HG02981 (cell line): ENCODE measurements around the gene ANXA4.
A peak's percentile ranks its signal among the peaks of the same experiment; 100 is the strongest.

Experiments used
- ATAC-seq: cut with Tn5 transposase; IDR thresholded peaks from one replicate; pipeline ENCODE4 v1.9.1; 2021; ENCODE audit warnings: mild to moderate bottlenecking, moderate library complexity; ENCODE audit not compliant: unreplicated experiment

ANXA4 gene

GRCh38 chr2:69774984-69775982 is 33.3 kb downstream of the ANXA4 start:
- ATAC-seq = no peak

GRCh38 chr2:69776886-69777785 is 35.2 kb downstream of the ANXA4 start:
- ATAC-seq = no peak

DNA sequence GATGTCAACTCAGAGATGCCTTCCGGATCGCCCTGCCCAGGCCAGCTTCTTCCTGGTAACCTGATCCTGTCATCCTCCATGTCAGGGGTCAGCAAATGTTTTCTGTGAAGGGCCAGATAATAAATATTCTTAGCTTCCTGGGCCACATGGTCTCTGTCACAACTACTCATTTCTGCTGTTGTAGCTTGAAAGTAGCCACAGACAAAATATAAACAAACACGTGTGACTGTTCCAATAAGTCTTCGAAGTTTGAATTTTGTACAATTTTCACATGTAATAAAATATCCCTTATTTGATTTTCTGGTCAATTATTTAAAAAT is 35.8 kb downstream of the ANXA4 start:
- no peak for ATAC-seq

GRCh38 chr2:69779258-69780001 is 37.5 kb downstream of the ANXA4 start:
- no peak for ATAC-seq

DNA sequence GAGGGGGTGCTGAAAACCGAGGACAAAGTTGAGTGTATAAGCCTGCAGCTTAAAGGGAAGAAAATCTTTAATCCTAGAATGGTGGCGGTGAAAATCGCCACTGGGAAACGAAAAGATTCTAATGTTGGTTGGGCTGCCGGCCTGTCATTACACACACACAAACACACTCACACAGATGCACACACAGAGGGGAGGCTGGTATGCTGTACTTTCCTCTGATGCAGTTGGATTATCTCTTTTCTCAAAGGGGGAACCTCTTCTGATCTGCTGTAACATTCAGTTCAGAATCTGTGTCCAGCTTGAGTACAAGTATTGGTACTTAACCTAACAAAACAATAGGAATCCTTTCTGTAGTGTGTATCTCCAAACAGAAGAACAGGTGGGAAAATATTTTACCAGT is 39.0 kb downstream of the ANXA4 start:
- no peak for ATAC-seq

- ATAC-seq = no peak
Observed at GRCh38 chr2:69781321-69782248, 39.7 kb downstream of the ANXA4 start.

- no peak for ATAC-seq
Observed at GRCh38 chr2:69784228-69784627, 42.3 kb downstream of the ANXA4 start.

- ATAC-seq = no peak
Observed at GRCh38 chr2:69785358-69785757, 43.4 kb downstream of the ANXA4 start.

DNA sequence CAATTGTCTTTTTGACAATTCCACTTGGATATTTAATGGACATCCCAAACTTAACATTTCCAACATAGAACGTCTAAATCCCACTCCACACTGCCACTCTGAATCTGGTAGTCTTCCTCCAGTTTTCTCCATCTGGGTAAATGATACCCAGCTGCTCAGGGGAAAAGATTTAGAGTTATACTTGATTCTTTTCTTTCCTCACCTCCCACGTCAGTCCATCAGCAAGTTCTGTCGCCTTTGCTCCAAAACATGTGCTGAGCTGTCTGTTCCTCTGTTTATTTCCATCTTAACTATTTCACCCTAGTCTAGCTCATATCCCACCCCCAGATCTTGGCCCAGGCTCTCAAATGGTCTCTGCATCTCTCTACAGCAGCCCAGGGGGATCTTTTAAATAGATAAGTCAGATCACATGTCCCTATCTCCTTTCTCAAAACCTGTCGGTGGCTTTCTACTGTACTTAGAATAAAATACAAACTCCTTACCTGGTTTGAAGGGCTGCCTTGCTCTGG is 44.2 kb downstream of the ANXA4 start:
- ATAC-seq = no peak

- peak; percentile 42 for ATAC-seq
Observed at GRCh38 chr2:69789175-69789721, 47.3 kb downstream of the ANXA4 start.

DNA sequence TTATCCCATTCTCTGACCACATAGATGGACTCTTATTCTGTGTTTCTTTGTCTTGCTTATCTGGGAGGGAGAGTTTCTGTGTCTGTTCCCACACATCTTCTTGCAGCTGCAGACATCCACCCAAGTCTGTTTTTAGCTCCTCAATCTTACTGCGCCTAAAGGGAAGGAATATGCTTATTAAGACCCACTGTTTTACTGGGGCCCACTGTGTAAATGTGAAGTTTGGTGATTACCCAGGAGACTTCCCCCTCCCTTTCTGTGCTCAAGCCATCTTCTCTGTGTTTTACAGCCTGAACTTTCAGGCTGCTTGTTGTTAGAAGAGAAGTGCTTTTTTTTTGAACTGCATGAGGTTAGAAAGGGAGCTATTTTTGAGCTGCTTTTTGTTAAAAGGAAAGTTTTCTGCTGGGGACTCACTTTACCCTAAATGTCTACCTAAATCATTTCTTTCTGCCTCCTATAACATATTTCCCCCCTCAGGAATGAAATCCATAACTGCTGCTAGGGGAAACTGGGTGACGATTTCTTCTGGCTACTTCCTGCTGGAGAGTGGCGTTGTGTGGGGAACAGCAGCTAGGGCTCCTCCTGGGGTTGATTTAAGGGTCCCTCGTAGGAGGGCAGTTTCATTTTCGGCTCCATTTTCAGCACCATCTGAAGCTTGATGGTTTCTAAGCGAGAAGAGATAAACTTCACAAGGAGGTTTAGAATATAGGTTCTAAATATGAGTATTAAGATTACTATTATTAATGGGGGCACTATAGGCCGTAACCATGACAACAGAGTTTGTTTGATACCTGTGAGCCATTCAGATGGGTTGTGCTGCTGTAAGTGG is 48.1 kb downstream of the ANXA4 start:
- ATAC-seq = peak; percentile 69

DNA sequence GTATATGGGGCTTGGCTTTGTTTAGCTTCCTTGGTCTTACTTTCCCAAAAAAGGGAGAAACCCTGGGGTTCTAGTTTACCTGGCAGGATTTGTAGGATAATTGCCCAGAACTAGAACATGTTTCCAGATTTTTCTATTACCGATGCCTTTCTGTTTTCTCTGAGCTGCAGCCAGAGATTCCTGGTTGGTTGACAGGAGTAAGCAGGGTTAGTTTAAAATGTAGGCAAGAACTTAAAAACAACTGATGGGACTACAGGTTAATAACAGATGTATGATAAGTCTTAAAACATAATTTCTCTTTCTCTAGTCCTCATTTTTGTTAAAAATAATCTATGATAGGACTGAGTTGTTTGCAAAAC is 48.6 kb downstream of the ANXA4 start:
- no peak for ATAC-seq

DNA sequence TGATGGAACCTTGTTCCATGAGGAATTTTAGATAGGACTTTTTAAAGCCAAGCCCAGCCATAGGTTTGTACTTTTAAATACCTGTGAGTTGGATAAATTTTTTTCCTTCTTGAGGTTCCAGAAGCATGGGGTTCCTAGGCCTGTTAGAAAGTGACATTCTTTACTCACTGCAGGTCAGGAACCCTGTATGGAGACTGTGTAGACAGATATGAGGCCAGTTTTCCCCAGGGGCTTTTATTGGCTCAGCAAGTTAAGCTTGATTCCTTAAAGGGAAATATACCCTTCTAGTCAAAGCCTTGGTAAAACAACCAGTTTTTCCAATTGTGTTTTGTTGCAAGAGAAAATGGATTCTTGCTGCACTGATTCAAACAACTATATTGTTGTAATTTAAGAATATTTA is 49.1 kb downstream of the ANXA4 start:
- ATAC-seq = no peak

- no peak for ATAC-seq
Observed at GRCh38 chr2:69796174-69796573, 54.2 kb downstream of the ANXA4 start.

GRCh38 chr2:69797235-69797634 is 55.3 kb downstream of the ANXA4 start:
- ATAC-seq = no peak

- no peak for ATAC-seq
Observed at GRCh38 chr2:69797836-69798289, 55.9 kb downstream of the ANXA4 start.

DNA sequence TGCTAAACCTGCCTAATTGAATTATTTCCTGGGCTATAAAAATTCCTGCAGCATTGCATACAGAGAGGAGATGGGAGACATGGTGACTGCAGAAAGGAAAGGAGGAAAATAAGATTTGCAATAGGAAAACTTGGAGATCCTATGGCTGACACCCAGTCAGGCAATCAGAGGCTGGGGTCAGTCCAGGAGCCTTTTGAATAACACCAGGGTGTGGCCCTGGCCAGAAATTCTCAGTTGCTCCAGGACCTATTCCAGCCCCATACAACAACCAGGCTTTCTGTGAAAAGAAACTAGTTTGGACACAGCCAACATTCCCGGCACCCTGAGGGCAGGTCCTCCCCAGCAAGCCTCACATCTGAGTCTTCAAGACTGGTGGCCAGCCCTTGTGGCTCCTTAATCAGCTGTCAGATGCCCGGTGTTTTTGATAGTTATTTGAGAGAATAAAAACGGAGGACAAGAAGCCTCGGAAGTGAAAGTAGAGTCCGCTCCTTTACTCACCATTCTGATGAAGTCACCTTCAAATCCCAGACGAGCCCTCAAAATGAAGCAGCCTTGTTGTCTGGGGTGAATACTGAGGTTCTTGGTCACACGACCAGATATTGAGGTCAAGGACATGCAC is 56.5 kb downstream of the ANXA4 start:
- ATAC-seq = no peak

GRCh38 chr2:69798909-69799526 is 57.1 kb downstream of the ANXA4 start:
- ATAC-seq = no peak
